ENCODE data around the gene MRPS10.
"Not testable (repeated sequence)": the region's sequence is repeated elsewhere in the genome, so short reads cannot be mapped to it uniquely, and the experiment has no call there.

MRPS10 gene

DNA sequence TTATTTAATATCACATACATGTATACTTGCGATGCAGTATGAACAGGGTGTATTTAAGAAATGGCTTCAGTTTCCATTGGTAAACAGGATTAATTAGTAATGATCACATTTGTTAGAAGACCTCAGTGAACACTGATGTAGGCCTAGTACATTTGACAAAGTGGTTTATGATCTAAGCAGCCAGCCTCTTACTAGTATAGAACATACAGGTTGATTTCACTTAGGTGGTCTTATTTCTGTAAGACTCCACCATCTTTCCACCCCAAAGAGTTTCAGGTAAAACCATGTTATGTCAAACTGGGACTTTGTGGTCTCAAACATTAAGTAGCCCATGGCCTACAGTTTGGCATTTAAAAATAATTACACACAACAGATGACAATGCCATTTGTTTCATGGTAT lies 20.2 kb upstream of the MRPS10 start:
- DNase-seq (ENCODE audit: low read depth): no peak

DNA sequence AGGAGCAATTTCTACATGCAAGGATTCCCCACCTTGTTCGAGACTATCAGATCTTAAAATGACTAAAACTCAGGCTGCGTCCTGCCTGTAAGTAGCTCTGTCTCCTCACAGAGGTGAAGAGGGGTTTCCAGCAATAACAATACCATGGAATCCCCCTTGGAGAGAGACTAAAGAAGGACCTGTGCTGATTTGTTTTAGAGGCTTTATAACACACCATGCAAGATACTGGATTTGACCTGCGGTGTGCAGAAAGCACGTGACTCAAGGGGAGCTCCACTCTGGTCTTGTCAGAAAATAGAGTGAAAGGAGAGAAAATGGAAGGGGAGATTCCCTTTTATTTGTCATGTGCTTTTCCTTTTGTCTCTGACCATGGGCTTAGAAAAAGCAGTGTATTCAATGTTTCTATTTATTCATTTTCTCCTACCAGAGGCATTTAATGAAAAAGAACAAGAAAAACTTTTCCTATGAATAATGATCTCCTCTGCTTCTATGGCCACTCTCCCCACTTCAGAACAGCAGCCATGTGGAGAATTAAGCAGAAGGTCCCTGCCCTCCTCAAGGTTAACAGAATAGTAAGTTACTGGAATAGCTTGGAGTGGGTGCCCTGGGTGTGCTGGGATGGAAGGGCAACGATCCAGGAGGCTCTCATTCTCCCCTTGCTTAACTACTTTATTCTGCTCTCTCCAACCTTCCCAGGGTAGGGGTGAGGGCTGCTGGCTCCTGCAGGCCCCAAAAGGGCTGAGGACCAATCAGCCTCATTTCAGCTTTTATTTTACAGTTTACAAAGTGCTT lies 19.2 kb upstream of the MRPS10 start:
- DNase-seq (ENCODE audit: low read depth): no peak

DNA sequence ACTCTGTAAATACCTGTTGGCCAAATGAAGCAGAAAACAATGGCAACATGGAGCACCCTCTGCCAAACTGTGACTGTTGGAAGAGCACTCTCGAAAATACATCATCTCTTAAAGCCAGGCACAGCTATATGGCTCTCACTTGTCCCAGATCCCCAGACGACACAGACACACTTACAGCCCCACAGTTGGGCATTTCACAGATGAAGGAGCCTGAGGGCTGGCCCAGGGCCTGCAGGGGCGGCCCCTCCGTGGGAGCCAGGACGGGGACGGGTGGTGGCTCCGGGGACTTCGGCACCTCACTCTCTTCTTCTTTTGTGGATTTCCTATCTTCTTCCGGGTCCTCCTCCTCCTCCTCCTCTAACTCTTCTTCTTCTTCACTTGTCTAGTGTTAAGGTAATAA lies 18.4 kb upstream of the MRPS10 start:
- no peak for DNase-seq (ENCODE audit: low read depth)

DNA sequence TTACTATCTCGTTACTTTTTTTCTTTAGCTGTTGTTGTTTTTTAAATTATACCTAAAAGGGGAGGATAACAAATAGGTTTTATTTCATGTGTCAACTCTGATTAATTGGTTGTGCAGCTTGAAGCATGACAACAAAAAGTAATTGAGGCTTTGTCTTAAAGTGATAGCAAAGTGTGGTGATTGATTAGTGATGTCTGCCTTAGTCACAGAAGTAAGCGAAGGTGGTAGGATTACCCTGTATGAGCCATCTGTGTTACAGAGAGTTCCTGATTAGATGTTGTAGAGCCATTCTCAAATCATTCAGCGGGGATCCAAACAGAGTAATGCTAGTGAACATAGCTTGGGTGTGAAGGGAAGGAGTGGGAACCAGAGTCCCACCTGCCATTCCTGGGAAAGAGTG lies 14.4 kb upstream of the MRPS10 start:
- no peak for DNase-seq (ENCODE audit: low read depth)

DNA sequence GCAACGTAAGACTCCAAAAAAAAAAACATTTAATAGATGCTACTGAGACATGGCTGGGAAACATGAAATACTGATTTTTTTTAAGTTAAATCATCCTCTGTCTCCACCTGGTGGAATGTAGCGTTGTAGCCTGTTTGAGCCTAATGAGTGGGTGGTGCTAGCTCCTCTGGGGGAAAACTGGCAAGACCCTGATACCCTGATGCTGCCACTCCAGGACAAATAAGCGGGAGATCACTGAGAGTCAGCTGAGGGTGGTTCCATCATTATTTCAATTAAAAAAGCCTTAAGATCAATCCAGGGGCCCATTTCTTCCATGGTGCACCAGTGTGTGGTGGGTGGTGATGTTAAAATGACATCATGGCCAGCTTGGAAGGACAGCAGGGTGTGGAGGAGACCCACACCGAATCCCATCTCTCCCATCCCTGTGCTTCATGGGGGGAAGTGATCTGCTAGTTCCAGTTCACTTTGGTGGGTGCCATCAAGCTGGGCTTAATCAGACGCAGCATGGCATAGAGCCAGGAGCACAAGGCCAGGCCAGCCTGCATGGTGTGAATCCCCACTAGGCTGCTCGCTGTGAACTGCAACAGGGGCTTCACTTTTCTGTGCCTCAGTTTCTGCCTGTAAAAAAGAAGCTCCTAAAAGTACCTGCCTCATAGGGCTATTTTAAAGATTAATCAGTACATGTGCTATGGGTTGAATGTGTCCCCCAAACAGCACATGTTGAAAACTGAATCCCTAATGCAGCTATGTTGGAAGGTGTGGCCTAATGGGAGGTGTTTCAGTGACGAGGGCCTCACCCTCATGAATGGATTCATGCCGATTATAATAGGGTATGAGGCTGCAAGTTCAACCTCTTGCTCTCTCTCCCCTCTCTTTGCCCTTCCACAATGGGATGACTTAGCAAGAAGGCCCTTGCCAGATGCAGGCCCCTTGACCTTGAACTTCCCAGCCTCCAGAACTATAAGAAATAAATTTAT lies 13.0 kb upstream of the MRPS10 start:
- DNase-seq (ENCODE audit: low read depth): no peak

DNA sequence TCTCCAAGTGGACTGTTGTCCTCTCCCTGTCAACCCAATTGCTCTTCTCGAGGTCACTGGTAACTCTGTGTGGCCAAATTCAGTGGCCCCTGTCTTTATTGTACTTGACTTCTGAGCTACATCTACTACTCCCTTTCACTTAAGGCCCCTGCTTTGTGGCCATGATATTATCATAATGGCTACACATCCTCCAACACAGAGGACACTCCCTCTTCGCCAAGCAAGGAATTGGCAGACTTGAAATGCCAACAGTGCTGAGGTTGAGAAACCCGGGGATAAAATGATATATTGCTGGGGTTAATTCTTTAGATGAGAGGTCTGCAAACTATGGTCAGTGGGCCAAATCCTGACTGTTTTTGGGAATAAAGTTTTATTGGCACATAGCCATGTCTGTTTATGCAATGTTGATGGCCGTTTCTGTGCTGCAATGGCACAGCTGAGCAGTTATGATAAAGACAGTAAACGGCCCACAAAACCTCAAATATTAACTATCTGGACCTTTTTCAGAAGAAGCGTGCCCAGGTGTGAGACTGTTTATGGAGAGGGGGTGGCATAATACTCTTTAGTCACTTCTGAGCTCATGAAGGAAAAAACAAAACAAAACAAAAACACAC lies 12.0 kb upstream of the MRPS10 start:
- no peak for DNase-seq (ENCODE audit: low read depth)

DNA sequence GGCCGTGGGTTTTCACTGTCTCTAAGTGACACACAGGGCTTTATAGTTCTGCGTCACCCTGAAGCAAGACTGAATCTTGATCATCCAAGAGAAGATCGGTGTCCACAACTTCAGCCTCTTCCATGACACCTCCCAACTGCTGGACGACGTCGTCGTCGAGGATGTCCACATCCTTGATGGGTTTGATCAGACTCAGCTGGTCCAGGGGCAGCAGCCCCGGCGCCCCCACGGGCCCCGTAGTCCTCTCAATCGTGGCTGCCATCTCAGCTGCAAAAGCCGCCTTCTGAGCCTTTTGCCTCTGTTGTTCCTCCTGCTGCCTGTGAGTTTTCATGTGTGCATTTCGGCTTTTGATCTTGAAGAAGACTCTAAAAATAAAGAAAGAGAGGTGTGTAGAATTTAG lies 10.6 kb upstream of the MRPS10 start:
- no peak for DNase-seq (ENCODE audit: low read depth)

DNA sequence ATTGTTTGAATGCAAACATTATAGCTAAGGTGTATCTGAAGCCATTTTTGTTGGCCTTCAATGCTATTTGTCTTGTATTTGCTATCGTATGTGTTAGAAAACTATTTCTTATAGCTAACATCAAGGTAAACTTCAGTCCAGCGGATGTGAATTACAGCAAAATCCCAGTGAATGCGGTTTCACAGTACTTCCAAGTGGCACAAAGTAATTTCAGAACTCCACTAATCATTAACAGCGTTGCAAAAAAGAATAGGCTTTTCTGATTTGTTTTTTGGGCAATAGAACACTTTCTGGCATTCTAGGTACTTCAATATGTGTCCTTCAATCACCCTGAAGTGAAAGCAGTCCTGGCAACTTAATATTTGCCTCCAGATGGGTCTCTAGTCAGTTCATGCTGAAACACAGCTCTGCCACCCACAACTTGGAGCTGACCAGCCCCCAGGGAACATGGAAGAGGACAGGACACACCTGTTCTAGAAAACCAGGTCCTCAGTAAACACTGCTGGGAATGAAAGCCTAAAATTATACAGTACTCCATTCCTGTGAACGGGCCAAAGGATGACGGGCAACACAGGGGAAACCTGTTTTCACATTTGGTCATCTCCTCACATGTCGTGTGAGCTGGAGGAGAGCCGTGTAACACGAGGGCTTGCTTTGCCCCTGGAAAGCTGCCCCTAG lies 9.7 kb upstream of the MRPS10 start:
- DNase-seq (ENCODE audit: low read depth): no peak

DNA sequence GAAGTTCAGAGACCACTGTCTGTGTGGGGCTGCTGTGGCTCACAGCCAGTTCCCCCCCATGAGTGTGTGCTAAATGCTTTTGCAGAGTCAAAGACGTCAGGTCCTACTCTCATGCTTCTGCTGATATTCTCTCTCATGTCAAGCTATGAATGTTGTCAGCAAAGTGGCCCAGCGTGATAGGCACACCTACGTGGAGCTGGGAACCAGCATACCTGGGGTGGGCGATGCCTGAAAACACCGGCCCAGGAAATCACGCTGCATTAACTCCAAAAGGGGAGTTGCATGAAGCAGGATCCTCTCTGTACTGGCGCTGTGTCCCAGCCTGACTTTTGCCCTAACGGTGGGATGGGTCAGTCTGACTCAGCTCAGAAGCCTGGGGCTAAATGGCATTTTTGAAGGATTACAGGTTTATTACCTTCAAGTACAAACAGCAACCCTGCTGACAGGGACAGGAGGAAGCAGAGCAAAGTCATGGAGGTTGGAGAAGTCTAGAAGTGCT lies 9.0 kb upstream of the MRPS10 start:
- no peak for DNase-seq (ENCODE audit: low read depth)

DNA sequence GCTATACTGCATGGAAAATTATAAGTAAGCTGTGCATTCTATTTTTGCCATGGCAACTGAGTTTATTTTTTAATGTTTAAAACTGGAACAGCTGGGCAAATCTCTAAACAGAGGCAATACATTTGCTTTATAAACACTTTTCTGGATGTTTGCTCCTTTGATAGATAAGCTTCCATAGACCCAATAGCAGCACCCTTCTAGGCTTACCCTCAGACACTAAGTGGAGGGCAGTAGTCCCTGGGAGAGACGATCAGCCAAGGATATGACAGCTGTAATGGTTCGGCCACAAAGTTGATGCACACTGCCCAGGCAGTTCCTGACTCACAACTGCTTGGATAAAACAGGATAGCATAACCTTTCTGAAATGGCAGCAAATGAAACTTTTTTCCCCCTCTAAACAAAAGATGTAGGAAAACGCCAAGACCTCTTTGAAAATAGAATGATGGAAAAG lies 8.5 kb upstream of the MRPS10 start:
- no peak for DNase-seq (ENCODE audit: low read depth)

DNA sequence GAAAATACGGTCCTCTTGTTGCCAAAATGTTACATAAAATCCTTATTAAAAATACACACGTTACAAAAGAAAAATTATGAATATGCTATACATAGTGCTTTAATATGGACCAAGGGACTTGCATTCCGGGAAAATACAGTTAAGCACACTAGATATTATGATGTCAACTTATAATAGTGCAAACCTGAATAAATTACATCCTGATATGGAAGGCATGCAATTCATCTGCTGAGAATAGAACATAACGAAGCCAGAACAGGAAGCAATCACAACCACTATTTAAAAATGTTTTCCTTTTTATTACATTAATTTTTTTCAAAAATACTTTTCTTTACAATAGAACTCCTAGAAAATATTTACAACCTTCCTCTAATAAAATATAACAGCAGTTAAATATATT lies 7.8 kb upstream of the MRPS10 start:
- DNase-seq (ENCODE audit: low read depth): no peak

DNA sequence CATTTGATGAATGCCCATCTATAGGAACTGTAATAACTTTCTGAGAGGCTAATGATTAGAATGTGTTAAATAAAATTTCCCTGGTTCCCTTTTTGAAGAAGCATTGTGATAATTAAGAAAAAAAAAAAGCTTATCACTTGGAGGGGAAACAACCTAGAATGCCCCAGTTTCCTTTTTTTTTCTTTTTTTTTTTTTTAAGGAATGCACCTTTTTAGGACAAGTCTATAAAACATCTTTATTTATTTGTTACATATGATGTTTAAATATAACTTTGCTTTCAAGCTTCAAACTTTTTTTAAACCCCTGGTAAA lies 7.3 kb upstream of the MRPS10 start:
- DNase-seq (ENCODE audit: low read depth): no peak

DNA sequence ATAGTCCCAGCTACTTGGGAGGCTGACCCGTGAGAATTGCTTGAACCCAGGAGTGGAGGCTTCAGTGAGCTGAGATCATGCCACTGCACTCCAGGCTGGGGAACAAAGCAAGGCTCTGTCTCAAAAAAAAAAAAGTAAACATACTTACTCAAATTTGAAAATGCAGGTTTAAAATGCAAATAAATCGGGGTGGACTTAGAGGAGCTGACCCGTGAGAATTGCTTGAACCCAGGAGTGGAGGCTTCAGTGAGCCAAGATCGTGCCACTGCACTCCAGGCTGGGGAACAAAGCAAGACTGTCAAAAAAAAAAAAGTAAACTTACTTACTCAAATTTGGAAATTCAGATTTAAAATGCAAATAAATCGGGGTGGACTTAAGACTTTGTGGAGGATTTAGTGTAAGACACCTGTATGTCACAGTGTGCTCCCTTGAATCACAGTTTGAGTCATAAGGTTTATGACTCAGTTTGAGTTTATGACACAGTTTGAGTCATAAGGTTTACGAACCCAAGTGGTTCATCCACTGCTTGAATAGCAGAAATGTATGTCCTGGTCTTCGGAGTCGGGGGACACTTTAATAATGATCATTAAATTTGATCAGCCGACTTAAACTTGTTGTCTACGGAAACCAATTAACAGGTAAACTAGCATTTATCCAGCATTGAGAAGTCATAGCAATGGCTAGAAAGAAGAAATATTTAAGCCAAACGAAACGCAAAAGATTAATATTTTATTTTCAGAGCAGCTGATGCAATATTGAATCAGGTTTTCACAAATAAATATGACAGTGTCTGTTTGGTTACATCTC lies 6.8 kb upstream of the MRPS10 start:
- DNase-seq (ENCODE audit: low read depth): peak; percentile 82

DNA sequence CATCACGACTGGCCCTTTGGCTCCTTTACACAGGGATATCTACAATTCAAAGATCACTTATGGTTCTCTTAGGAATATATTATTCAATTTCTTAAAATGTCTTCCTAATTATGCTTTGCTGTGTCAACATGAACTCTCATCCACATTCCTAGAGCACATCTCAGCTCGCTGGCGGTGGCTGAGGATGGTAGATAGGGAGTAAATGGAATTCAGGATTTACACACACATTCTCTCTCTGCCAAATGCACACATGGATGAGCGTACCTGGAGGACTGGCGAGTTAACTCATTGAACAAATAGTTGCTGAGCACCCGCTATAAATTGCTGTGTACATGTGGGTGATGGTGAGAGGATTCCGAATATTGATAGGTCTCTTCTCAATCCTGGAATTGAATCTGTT lies 4.8 kb upstream of the MRPS10 start:
- no peak for DNase-seq (ENCODE audit: low read depth)

DNA sequence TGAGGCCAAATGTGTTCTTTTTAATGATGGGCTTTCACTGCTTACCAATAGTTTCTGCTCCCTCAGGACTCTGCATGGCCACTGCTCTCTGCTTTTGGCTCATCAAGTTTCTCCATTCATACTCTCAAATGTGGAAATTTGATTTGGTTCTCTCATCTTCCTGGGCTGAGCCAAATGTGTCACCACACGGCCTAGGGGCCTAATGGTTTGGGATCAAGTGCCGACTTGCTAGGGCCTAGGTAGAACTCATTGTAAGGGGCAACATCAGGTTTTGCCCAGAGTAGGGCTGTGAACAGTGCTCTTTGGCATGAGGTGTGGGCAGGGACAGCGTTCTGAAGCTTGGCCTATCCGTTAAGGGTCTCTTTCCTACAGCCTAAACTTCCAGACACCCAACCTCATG lies 3.9 kb upstream of the MRPS10 start:
- DNase-seq (ENCODE audit: low read depth): no peak

DNA sequence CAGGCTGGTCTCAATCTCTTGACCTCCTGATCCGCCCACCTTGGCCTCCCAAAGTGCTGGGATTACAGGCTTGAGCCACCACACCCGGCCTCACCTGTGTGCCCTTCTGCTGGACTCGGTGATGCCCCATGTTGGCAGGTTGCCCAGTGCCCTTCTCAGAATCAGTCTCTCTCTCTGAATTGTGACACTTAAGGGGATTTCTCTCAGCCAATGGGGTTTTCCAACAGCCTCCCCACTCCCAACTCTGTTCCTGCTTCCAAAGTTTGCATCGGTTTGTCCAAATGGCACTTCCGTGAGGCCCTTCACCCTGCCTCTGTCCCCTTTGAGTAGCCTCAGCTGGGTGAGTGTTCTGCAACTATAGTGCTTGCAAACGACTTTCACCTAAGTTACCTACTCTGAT lies 3.1 kb upstream of the MRPS10 start:
- DNase-seq (ENCODE audit: low read depth): no peak

DNA sequence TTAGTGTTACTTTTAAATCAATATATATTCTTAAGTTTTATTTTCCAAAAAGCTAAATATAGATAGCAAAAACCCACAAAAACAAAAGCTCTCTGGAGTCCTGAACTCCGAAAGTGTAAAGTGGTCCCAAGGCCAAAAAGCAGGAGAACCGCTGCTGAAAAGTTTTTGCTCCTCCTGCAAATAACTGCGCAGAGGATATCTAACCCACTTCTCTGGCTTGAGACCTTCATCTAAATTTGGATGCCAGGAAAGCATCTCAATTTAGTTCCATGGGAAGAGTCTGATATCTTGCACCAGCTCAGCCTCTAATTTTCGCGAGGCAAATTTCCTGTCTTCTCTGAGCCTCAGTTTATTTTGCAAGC lies 523 bp downstream of the MRPS10 start:
- DNase-seq (ENCODE audit: low read depth): no peak

DNA sequence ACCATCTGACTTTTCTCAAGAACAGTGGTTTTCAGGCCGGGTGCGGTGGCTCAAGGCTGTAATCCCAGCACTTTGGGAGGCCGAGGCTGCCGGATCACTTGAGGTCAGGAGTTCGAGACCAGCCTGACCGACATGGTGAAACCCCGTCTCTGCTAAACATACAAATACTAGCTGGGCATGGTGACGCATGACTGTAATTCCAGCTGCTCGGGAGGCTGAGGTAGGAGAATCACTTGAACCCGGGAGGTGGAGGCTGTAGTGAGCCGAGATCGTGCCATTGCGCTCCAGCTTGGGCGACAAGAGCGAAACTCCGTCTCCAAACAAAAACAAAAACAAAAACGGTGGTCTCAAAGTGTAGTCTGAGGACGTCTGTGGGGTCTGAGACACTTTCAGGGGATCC lies 1.2 kb downstream of the MRPS10 start:
- not testable (repeated sequence) for DNase-seq (ENCODE audit: low read depth)

DNA sequence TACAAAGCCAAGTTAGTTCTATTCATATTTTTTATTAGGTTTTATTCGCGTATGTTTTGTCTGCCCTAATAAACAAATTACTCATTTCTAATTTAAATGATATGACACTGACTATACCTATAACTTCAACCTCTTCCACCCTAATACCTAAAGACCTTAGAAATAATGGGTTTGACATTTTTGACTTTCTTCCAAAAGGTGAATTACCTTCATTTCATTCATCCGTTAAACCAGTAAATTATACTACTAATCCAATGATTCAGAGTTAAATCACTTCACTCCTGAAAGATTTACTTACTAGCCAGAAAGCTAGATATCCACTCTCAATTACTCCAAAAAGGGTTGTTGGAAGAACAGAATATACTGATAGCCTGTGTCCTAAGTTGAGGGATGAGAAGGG lies 5.2 kb downstream of the MRPS10 start:
- DNase-seq (ENCODE audit: low read depth): no peak

DNA sequence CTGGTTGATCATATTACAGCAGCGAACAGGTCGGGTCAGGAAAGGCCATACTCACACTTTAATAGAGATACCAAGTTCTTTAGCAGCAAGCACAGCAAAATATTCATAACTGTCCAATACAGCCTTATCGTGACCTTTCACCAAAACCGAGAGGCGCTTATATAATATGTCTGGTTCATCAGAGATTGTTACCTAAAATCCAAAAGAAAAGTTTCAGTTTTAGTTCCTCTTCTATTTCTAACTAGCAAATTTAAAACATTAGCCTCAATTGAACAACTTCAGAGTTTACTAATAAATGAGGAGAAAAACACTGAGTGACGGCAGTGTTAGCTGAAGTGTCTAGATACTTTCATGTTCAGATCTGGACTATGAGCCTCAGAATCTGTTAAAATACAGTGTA lies 5.9 kb downstream of the MRPS10 start:
- DNase-seq (ENCODE audit: low read depth): no peak

DNA sequence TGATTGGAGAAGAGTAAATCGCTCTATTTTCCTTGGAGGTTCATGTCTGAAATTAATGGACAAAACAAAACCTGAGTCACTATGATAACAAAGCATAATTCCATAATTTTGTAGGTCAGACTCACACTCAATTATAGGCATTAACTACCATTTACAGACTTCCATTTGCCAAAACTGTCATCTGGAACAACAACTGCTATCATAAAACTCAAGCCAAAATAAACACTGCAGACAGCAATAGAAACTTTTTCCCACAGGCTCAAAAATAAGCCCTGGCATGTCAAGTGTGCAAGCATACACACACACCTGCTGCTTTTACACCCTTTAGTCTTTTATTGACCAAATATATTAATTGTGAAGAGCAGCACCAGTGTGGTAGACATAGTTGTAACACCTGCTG lies 7.1 kb downstream of the MRPS10 start:
- no peak for DNase-seq (ENCODE audit: low read depth)

Measured in HS-27A (cell line).